Parathyroid adenoma (tissue), 2 donors: ENCODE results near the gene FURIN.
A peak's percentile ranks its signal among the peaks of the same experiment; 100 is the strongest.

Experiments
- H2AFZ ChIP-seq: fragments of 300-600 bp; sonication (generic); one replicate; pipeline ENCODE4 v1.7.0; 2017; ENCODE audit warnings: antibody characterized with exemption, mild to moderate bottlenecking
- H3K27ac ChIP-seq: fragments of 300-600 bp; sonication (generic); one replicate; pipeline ENCODE4 v1.7.0; 2017
- H3K27me3 ChIP-seq: fragments of 300-600 bp; sonication (generic); one replicate; pipeline ENCODE4 v1.7.0; 2017; ENCODE audit warnings: low read length; ENCODE audit not compliant: control insufficient read depth, insufficient read depth
- H3K36me3 ChIP-seq: fragments of 300-600 bp; sonication (generic); one replicate; pipeline ENCODE4 v1.7.0; 2017; ENCODE audit warnings: low read length; ENCODE audit not compliant: control insufficient read depth, insufficient read depth
- H3K4me1 ChIP-seq: fragments of 300-600 bp; sonication (generic); one replicate; pipeline ENCODE4 v1.7.0; 2017; ENCODE audit warnings: control low read depth
- H3K4me2 ChIP-seq: fragments of 300-600 bp; sonication (generic); one replicate; pipeline ENCODE4 v1.7.0; 2017; ENCODE audit warnings: low read length
- H3K4me3 ChIP-seq: fragments of 300-600 bp; sonication (generic); one replicate; pipeline ENCODE4 v1.7.0; 2017; ENCODE audit warnings: low read depth, low read length
- H3K79me2 ChIP-seq: fragments of 300-600 bp; sonication (generic); one replicate; pipeline ENCODE4 v1.7.0; 2017; ENCODE audit warnings: control low read depth
- H3K9ac ChIP-seq: fragments of 300-600 bp; sonication (generic); one replicate; pipeline ENCODE4 v1.7.0; 2017; ENCODE audit warnings: mild to moderate bottlenecking
- H3K9me3 ChIP-seq: fragments of 300-600 bp; sonication (generic); one replicate; pipeline ENCODE4 v1.7.0; 2017; ENCODE audit warnings: low read length; ENCODE audit not compliant: control insufficient read depth
- CTCF ChIP-seq: fragments of 300-600 bp; sonication (generic); IDR thresholded peaks from one replicate; pipeline ENCODE4 v1.7.0; 2017; ENCODE audit warnings: antibody characterized with exemption, mild to moderate bottlenecking
- donor health status: primary hyperparathyroidism.

The FURIN gene

DNA sequence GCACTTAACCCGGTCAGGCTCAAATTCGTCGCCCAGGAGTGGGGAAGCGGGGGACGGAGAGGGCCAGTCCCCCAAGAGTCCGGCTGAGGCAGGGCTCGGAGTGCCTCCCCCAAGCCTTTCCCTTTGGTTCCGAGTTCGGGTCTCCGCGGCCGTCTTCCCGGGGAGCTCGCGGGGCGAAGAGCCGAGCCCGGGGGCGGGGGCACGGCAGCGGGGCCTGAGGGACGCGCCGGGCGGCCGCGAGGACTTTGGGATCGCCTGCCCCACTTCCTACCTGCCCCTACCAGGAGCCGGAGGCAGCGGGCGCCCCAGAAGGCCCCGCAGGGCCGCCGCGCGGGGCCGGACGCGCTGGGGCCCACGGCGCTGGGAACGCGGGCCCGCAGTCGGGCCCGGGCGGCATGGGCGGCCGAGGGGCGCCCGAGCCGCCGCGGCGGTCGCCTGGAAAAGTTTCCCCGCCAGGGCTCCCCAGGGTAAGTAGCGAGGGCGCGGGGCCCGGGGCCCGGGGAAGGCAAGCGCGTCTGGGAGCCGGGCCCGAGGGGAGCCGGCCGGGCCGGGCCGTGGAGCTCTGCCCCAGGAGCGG, 2.8 kb downstream of the FURIN start:
- Histone ChIP-seq H3K4me1 (peaks cover 13% of the 10 kb centered on the region), H3K4me3 (peak overlapping the region; percentile 80), H3K9me3 (no peaks in the 10 kb centered on the region), H3K4me2 (peak overlapping the region; percentile 92), H3K79me2 (no peaks in the 10 kb centered on the region), H3K27me3 (no peaks in the 10 kb centered on the region), H3K9ac (peak overlapping the region; percentile 67), H3K36me3 (no peaks in the 10 kb centered on the region), H3K27ac (peak overlapping the region; percentile 76), H2AFZ (peak overlapping the region; percentile 84)
- TF ChIP-seq CTCF: no peak

DNA sequence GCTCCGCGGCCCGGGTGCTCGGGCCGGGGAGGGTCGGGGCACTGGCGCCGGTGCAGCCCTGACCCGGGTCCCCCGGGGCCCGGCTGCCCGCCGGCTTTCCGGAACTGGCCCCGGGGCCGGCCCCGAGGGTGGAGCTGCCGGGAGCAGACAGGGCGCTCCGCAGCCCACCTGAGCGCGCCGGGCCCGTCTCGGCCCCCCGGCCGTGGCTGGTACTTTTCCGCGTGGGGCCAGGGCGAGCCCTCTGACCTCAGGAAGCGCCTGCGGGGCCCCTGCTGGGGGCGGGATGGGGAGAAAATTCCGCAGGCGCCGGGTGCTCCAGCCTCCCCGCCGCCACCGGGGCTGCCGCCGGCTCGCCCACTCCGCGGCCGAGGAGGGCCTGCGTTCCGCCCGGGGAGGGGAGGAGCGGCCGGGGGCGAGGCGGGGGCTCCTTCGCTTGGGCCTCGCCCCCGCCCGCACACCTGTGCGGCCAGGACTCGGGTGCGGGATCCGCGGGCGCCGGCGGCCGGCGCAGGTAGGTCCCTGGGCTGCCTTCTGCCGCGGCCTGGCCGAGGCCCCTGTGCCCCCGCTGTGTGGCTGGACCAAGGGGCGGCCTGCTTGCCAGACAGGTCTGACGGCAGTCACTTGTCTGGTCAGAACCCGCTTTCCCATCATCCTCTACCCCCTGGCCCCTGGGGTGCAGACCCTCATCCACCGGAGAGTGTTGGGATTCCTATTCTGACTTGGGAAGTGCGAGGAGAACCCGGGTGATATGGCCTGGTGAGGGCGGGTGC, 3.5 kb downstream of the FURIN start:
- Histone ChIP-seq H3K9me3 (no peaks in the 10 kb centered on the region), H3K9ac (peak overlapping the region; percentile 28), H2AFZ (peak overlapping the region; percentile 58), H3K4me2 (peak overlapping the region; percentile 91), H3K27me3 (no peaks in the 10 kb centered on the region), H3K4me3 (peak overlapping the region; percentile 77), H3K36me3 (no peaks in the 10 kb centered on the region), H3K4me1 (peaks cover 13% of the 10 kb centered on the region), H3K27ac (peak overlapping the region; percentile 61), H3K79me2 (no peaks in the 10 kb centered on the region)
- no peak for TF ChIP-seq CTCF

DNA sequence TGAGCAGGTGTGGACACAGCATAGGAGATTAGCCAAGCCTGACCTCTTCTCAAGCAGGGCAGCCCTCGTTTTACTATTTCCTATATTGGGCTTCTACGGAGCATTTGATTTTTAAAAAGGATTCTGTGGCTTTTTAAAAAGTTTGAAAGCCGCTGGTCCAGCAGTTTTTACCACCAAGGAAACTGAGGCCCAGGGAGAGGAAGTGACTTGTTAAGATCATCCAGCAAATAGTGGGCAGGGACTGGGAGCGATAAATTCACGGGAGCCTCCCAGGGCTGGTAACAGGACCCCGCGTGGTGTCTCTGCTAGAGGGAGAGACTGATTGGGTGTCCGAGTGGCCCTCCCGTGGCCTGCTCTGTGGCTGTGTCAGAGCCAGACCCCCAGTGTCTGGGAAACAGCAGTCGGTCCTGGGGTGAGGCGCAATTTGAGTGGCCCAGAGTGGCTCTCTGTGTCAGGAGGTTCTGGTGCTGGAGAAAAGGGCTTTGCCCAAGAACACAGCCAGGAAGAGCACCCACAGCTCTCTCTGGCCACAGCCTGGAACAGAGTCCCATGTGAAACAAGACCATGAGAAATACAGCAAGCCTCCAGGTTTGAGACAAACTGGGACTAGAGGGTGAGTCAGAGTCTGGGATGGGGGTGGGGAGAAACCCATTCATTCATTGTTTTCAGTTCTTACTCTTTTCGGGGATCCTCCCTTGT, 4.2 kb downstream of the FURIN start:
- H3K4me1 ChIP-seq: peaks cover 13% of the 10 kb centered on the region
- no peaks in the 10 kb centered on the region for H3K79me2 ChIP-seq

DNA sequence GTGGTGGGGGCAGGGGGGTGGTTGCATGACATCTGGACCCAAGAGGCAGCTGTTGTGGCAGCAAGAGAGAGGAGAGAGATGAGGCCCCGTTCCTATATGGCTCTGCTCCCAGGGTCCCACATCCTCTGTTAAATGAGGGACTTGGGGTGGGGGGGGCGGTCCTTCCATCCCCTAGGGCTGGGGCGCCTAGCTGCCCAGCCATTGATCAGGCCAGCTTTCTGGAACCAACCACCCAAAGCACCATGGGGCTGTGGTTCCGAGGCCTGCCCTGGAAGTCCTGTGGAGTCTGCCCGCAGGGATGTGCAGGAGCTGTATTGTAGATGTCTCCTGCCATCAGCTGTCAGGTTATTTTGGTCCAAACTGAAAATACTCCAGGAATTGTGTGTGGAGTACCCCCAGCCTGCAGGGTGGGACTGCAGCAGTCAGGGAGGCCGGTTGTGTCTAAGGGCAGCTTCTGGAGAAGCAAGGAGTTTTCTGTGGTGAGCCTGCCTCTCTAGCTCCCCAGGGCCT, 5.2 kb downstream of the FURIN start:
- no peak overlapping the region for H3K9ac ChIP-seq

More for the DNA sequence above, 4.2 kb downstream of the FURIN start:
- Histone ChIP-seq H3K36me3 (no peaks in the 10 kb centered on the region), H3K27me3 (no peaks in the 10 kb centered on the region), H3K27ac (peak overlapping the region; percentile 61), H3K9me3 (no peaks in the 10 kb centered on the region), H3K4me3 (peak overlapping the region; percentile 77), H3K9ac (peak overlapping the region; percentile 28), H3K4me2 (peak overlapping the region; percentile 91), H2AFZ (peak overlapping the region; percentile 58)
- no peak for TF ChIP-seq CTCF

More for the DNA sequence above, 5.2 kb downstream of the FURIN start:
- no peak overlapping the region for H3K27ac ChIP-seq
- no peaks in the 10 kb centered on the region for H3K27me3 ChIP-seq
- H3K4me1 ChIP-seq: peaks cover 13% of the 10 kb centered on the region
- H3K4me2 ChIP-seq: peak overlapping the region; percentile 12
- no peak overlapping the region for H3K4me3 ChIP-seq
- H3K36me3 ChIP-seq: no peaks in the 10 kb centered on the region
- no peak overlapping the region for H2AFZ ChIP-seq
- no peak for TF ChIP-seq CTCF
- no peaks in the 10 kb centered on the region for H3K79me2 ChIP-seq
- no peaks in the 10 kb centered on the region for H3K9me3 ChIP-seq
